Fibroblast of the aortic adventitia (primary cell): ENCODE measurements around the gene KCNH2. TPM values are rescaled to one million over a fixed set of nuclear protein-coding genes. Genes with fewer than 3 reads are reported as not detected.
"Not testable (repeated sequence)": the region's sequence is repeated elsewhere in the genome, so short reads cannot be mapped to it uniquely, and the experiment has no call there.

Experiments used
- DNase-seq: peaks from one replicate; pipeline ENCODE4 v3.0.0-alpha.2; 2010; ENCODE audit warnings: low read depth
- H3K4me3 ChIP-seq: 2 replicates; pipeline ENCODE4 v1.5.1; 2011; ENCODE audit warnings: low read depth, mild to moderate bottlenecking, control low read depth, low read length, moderate library complexity
- CTCF ChIP-seq: IDR thresholded peaks from 2 replicates; pipeline ENCODE4 v1.5.1; 2011; ENCODE audit warnings: mild to moderate bottlenecking, low read length, control low read depth, inconsistent platforms; ENCODE audit not compliant: insufficient read depth
- total RNA-seq: library from RNA; depleted of rRNA; stranded (reverse); fragments of >200 nt; gene quantifications from 2 replicates; pipeline ENCODE4 v1.2.3, GENCODE V29; 2012; ENCODE audit warnings: low replicate concordance

KCNH2 gene
- not detected in 2 replicates for total RNA-seq

GRCh38 chr7:150978126-150978789 is at the start of gene KCNH2:
KCNH2 (minus strand) TSS chr7:150978321; CDS start chr7:150977913, 408 bp downstream.
- no peak for DNase-seq

GRCh38 chr7:151027728-151028130 is 49.6 kb upstream of the KCNH2 start:
- DNase-seq, result not testable (repeated sequence)
- H3K4me3 ChIP-seq, result peak overlapping the region; percentile 65

More at GRCh38 chr7:150978126-150978789, at the start of gene KCNH2:
- no peak for TF ChIP-seq CTCF
- no peak within 1 kb of the TSS for H3K4me3 ChIP-seq

- not testable (repeated sequence) for H3K4me3 ChIP-seq, DNase-seq
Measured at GRCh38 chr7:151026771-151027727, 48.9 kb upstream of the KCNH2 start.

GRCh38 chr7:151025924-151026671 is 48.0 kb upstream of the KCNH2 start:
- no peak for TF ChIP-seq CTCF
- DNase-seq, result no peak
- no peak overlapping the region for H3K4me3 ChIP-seq

- no peak within 1 kb of the TSS for H3K4me3 ChIP-seq
- DNase-seq, result no peak
- TF ChIP-seq CTCF, result no peak
Measured at GRCh38 chr7:151024435-151025056, 46.4 kb upstream of the KCNH2 start, which contains the start of gene ATG9B. ATG9B (minus strand) TSS chr7:151024494; CDS start chr7:151024423, 71 bp downstream.

GRCh38 chr7:151023232-151023631 is 45.1 kb upstream of the KCNH2 start:
- no peak overlapping the region for H3K4me3 ChIP-seq
- no peak for DNase-seq
- no peak for TF ChIP-seq CTCF

GRCh38 chr7:151020231-151020630 is 42.1 kb upstream of the KCNH2 start:
- TF ChIP-seq CTCF, result no peak
- no peak for DNase-seq

More at GRCh38 chr7:151020231-151020630, 42.1 kb upstream of the KCNH2 start:
- no peak overlapping the region for H3K4me3 ChIP-seq
